Lower leg skin (tissue), 4 donors: ENCODE data around the gene SDC4. TPM values are rescaled to one million over a fixed set of nuclear protein-coding genes. Genes with fewer than 3 reads are reported as not detected.

Experiments used
- DNase-seq, 2 donors: peaks; one replicate each; pipeline ENCODE4 v3.0.0-alpha.2; 2019; ENCODE audit warnings: low spot score in 2 of 2
- H3K4me3 ChIP-seq: fragments of 200-600 bp; sonication (generic); 2 replicates; pipeline ENCODE4 v1.5.1; 2017; ENCODE audit warnings: mild to moderate bottlenecking, low read depth; ENCODE audit not compliant: poor library complexity, severe bottlenecking
- POLR2A ChIP-seq, 2 donors: fragments of 450-650 bp; IDR thresholded peaks; one replicate each; pipeline ENCODE4 v1.6.1; 2016 to 2017; ENCODE audit warnings: antibody characterized with exemption in 2 of 2, mild to moderate bottlenecking in 1 of 2, moderate library complexity in 1 of 2
- WGBS, 2 donors: methylation state at CpG; one replicate each; pipeline ENCODE4 v1.1.5; 2018; 5-methylcytosine and 5-hydroxymethylcytosine counted together
- intact Hi-C: fragments of 100-400 bp; cut with DNase I; formaldehyde crosslinking; loops from one replicate; pipeline ENCODE4 v1.15.0; 2023; ENCODE audit warnings: low total_unique reads
- total RNA-seq, 4 donors: library from RNA; depleted of rRNA; stranded (reverse); fragments of >200 nt; gene quantifications; one replicate each; pipeline ENCODE4 v1.1.0, GENCODE V29; 2016
- TF ChIP-seq, protein P1 (sequence below), 3 donors: fragments of 450-650 bp; IDR thresholded peaks; one replicate each; pipeline ENCODE4 v1.5.1; 2016; ENCODE audit warnings: antibody characterized with exemption in 3 of 3, mild to moderate bottlenecking in 3 of 3, moderate library complexity in 2 of 3

The SDC4 gene
- total RNA-seq, 4 donors from 2014 or later, result 226 to 317 (median 278) TPM

DNA sequence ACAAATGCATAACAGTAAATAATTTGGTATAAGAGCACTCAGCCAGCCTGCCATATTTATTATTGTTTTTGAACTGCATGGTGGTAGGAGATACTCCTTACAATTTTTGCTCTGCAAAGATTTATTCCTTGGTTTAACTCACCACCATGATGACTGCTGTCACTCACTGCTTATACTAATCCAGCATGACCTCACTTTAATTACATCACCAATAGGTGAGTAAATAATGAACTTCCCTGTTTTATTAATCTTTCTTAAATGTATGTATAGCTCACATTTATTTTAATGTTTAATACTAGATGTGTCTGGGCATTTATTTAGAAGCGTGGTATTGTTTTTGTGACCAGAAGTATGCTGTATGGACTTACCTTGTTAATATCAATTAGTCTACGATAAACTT, 42.7 kb upstream of the SDC4 start:
- no peak for DNase-seq
- H3K4me3 ChIP-seq, result no peak overlapping the region
- intact Hi-C loops, result no loop called here
- 97 to 100% methylated on average over 2 of the region's 2 CpGs for WGBS, 2 donors
- TF ChIP-seq POLR2A (IDR thresholded peaks at IDR 0.05), result no peak
- TF ChIP-seq, protein P1, sequence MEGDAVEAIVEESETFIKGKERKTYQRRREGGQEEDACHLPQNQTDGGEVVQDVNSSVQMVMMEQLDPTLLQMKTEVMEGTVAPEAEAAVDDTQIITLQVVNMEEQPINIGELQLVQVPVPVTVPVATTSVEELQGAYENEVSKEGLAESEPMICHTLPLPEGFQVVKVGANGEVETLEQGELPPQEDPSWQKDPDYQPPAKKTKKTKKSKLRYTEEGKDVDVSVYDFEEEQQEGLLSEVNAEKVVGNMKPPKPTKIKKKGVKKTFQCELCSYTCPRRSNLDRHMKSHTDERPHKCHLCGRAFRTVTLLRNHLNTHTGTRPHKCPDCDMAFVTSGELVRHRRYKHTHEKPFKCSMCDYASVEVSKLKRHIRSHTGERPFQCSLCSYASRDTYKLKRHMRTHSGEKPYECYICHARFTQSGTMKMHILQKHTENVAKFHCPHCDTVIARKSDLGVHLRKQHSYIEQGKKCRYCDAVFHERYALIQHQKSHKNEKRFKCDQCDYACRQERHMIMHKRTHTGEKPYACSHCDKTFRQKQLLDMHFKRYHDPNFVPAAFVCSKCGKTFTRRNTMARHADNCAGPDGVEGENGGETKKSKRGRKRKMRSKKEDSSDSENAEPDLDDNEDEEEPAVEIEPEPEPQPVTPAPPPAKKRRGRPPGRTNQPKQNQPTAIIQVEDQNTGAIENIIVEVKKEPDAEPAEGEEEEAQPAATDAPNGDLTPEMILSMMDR (IDR thresholded peaks at IDR 0.05), result no peak

DNA sequence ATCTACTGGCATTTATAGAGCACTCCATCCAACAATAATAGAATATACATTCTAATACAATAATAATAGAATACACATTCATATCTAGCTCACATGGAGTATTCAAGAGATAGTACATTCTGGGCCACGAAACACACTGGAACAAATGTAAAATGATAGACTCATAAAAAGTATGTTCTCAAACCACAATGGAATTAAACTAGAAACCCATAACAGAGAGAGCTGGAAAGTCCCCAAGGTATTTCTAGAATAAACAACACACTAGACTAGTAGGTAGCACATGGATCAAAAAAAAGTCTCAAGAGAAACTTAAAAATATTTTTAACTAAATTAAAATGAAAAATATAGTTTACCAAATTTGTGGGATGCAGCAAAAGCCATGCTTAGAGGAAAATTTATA, 39.0 kb upstream of the SDC4 start:
- DNase-seq, result no peak
- no peak for TF ChIP-seq POLR2A (IDR thresholded peaks at IDR 0.05)
- TF ChIP-seq, protein P1 (IDR thresholded peaks at IDR 0.05), result no peak
- no peak overlapping the region for H3K4me3 ChIP-seq
- WGBS, 2 donors, result 95 to 98% methylated on average over 1 of the region's 1 CpG
- intact Hi-C loops, result no loop called here

DNA sequence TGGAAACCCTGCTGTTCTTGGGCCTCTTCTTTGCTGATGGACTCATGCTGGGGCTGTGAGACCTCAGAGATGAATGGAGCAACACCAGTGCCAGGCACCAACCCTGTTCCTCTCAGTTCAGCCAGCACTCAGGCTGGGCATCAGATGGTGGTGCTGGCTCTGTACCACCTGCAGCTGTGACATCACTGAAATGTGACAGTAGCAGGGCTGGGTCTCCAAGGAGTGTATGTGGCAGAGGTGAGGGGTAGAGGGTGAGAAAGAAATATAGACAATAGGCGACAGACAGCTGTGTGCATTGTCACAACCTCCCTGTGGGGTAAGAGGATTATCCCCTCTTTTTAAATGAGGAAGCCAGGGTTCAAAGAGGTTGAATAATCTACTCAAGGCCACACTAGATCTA, 30.0 kb upstream of the SDC4 start, which contains the start of gene TP53TG5:
TSS of gene TP53TG5 (minus strand) at position 135 of the 400 bp plus-strand sequence. CDS start at position 46, 89 bp downstream.
- H3K4me3 ChIP-seq, result no peak within 1 kb of the TSS
- TF ChIP-seq, protein P1 (IDR thresholded peaks at IDR 0.05), result no peak
- TF ChIP-seq POLR2A (IDR thresholded peaks at IDR 0.05), result no peak
- 81 to 82% methylated on average over 1 of the region's 1 CpG for WGBS, 2 donors
- intact Hi-C loops, result no loop called here
- peak in 1 of 2 donors; percentile 29 for DNase-seq

DNA sequence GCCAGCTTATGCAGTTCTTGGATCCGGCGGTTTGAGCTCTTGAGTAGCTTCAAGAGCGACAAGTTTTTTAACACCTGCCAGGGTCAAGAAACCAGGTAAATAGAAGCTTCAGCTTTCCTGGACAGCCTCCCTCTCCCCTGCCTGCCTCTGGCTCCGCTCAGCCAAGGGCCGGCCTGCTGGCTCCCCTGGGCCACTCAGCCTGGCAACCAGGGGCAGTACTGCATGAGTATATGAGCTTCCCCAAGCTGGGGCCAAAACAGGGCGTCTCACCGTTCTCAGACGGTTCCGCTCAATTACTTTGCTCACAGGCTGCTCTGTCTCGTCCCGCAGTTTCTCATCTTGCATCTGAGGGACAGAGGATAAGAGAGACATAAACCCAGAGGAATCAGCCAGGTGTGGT, 29.0 kb upstream of the SDC4 start:
- no peak overlapping the region for H3K4me3 ChIP-seq
- TF ChIP-seq, protein P1 (IDR thresholded peaks at IDR 0.05), result no peak
- no peak for TF ChIP-seq POLR2A (IDR thresholded peaks at IDR 0.05)
- 81 to 86% methylated on average over 11 of the region's 11 CpGs for WGBS, 2 donors
- intact Hi-C loops, result no loop called here
- no peak for DNase-seq

DNA sequence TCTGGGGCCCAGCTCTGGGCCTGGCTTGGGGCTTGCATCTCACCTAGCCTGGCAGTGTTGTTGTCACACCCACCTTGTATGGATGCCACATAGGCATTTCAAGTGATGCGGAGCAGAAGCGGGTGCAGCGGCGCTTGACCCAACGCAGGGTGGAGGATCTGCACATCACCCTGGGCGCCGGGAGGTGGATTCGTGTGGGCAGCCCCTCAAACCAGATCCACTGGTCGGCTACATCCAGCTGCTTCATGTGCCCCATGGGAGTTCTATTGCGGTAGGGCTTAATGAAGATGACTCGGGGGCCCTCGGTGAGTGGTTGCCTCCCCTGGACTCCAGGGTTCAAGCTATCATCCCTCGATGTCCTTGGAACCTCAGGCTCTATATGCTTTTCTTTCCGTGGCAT, 26.7 kb upstream of the SDC4 start:
- no peak overlapping the region for H3K4me3 ChIP-seq
- TF ChIP-seq POLR2A (IDR thresholded peaks at IDR 0.05), result no peak
- TF ChIP-seq, protein P1 (IDR thresholded peaks at IDR 0.05), result no peak
- 90 to 95% methylated on average over 14 of the region's 14 CpGs for WGBS, 2 donors
- intact Hi-C loops, result loop anchor here (5.0 kb wide), 2 partner anchors 53 to 62 kb away; no protein-coding TSS in a partner anchor
- no peak for DNase-seq

DNA sequence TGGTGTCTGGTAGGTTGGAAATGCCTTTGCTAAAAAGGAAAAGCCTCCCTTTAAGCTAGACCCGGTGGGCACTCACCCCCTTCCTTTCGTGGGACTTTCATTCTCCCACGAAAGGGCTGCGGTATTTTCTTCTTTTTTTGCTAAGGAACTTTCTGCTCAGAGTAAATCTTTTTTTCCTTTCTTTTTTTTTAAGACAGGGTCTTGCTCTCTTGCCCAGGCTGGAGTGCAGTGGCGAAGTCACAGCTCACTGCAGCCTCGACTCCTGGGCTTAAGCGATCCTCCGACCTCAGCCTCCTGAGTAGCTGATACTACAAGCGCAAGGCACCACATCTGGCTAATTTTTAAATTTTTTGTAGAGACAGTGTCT, 25.9 kb upstream of the SDC4 start:
- TF ChIP-seq, protein P1 (IDR thresholded peaks at IDR 0.05), result no peak
- no peak for TF ChIP-seq POLR2A (IDR thresholded peaks at IDR 0.05)
- 58 to 62% methylated on average over 9 of the region's 9 CpGs for WGBS, 2 donors
- intact Hi-C loops, result loop anchor here (5.0 kb wide), 2 partner anchors 52 to 63 kb away; no protein-coding TSS in a partner anchor
- no peak overlapping the region for H3K4me3 ChIP-seq
- DNase-seq, result no peak
